ENCODE measurements around the gene STMP1. TPM values are rescaled to one million over a fixed set of nuclear protein-coding genes. Genes with fewer than 3 reads are reported as not detected.

Gene STMP1
- total RNA-seq, 1 donor from 2014 or later, result 63.3 TPM

DNA sequence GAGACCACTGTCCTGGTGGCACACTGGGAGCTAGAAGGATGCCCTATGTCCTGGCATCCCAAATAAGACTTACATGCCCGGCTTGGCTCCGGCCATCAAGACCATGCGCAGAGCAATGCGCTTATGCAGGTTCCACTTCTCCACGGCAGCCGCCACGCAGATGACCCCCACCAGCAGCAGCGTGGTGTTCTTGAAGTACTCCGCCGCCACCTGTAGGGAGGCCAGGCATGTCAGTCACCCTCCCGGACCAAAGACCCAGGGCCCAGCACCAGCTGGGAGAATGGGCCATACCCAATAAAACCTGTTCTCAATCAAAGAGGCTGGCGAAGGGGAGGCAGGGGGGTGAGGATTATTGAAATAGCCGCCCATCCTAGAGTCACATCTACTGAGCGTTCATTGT lies 45.7 kb downstream of the STMP1 start:
- H3K9me3 Mint-ChIP-seq (ENCODE audit: low read depth), result no peaks in the 10 kb centered on the region
- no peak overlapping the region for H3K27ac Mint-ChIP-seq
- peaks cover 3% of the 10 kb centered on the region for H3K27me3 Mint-ChIP-seq
- H3K36me3 Mint-ChIP-seq (ENCODE audit: insufficient read depth), result no peaks in the 10 kb centered on the region
- no peak overlapping the region for H3K4me3 Mint-ChIP-seq (ENCODE audit: low read depth)
- TF ChIP-seq, protein P1, sequence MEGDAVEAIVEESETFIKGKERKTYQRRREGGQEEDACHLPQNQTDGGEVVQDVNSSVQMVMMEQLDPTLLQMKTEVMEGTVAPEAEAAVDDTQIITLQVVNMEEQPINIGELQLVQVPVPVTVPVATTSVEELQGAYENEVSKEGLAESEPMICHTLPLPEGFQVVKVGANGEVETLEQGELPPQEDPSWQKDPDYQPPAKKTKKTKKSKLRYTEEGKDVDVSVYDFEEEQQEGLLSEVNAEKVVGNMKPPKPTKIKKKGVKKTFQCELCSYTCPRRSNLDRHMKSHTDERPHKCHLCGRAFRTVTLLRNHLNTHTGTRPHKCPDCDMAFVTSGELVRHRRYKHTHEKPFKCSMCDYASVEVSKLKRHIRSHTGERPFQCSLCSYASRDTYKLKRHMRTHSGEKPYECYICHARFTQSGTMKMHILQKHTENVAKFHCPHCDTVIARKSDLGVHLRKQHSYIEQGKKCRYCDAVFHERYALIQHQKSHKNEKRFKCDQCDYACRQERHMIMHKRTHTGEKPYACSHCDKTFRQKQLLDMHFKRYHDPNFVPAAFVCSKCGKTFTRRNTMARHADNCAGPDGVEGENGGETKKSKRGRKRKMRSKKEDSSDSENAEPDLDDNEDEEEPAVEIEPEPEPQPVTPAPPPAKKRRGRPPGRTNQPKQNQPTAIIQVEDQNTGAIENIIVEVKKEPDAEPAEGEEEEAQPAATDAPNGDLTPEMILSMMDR (IDR thresholded peaks at IDR 0.05; ENCODE audit: unreplicated experiment), result no peak
- H3K4me1 Mint-ChIP-seq (ENCODE audit: low read depth), result no peaks in the 10 kb centered on the region
- no peak for DNase-seq (ENCODE audit: low spot score, unreplicated experiment)

DNA sequence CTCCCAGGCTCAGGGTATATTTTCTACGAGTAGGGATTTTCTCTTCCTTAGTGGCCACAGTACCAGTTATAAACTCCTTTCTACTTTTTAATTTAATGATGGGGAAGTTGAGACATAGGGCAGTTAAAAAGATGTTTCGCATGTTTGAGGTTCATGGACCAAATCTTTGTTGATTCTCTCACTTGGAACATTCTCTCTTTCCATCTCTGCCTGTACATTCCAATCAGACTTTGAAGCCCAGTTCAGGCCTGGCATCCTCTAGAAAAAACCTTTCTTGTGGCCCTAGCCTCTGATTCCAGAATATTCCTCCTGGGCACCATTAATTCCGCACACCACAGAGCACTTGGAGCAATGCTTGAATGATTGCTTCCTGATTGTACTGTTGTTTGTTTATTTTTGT lies 47.2 kb downstream of the STMP1 start:
- peaks cover 3% of the 10 kb centered on the region for H3K27me3 Mint-ChIP-seq
- TF ChIP-seq, protein P1 (IDR thresholded peaks at IDR 0.05; ENCODE audit: unreplicated experiment), result no peak
- DNase-seq (ENCODE audit: low spot score, unreplicated experiment), result no peak
- H3K9me3 Mint-ChIP-seq (ENCODE audit: low read depth), result no peaks in the 10 kb centered on the region
- H3K27ac Mint-ChIP-seq, result no peak overlapping the region
- no peaks in the 10 kb centered on the region for H3K36me3 Mint-ChIP-seq (ENCODE audit: insufficient read depth)
- H3K4me1 Mint-ChIP-seq (ENCODE audit: low read depth), result no peaks in the 10 kb centered on the region
- H3K4me3 Mint-ChIP-seq (ENCODE audit: low read depth), result no peak overlapping the region

DNA sequence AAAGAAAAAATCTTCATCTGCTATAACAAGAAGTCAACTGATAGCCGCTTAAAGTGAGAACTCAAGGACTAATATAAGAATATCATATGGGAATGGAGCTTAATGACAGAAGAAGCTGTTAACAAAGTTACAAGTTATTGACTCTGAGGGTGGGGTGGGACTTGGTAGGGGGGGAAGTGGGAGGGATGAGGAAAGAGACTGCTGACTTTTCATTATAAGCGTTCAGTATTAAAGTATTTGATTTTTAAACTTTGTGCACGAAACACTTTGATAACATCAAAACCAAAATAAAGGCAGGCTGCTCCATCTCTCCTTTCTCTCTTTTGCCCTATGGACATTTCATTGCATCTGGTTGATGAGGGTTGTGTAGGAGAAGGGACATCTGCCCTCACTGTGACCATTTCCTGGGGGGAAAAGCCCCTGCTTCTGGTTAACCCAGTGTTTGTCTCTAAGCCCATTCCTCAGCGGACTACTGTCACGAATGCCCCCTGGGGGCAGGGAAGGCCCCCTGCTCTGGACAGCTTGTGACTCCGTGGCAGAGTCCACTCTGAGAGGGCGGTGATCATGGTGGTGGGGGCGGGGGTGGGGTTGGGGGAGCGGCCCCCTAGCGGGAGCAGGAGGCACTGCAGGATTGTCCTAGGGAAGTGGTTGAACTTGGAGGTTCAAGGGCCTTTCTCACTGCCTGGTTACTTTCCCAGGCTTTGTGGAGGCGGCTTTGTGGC lies 48.3 kb downstream of the STMP1 start:
- TF ChIP-seq, protein P1 (IDR thresholded peaks at IDR 0.05; ENCODE audit: unreplicated experiment), result peak; percentile 67
- Mint-ChIP-seq H3K4me1 (ENCODE audit: low read depth) (no peaks in the 10 kb centered on the region), H3K4me3 (ENCODE audit: low read depth) (no peak overlapping the region), H3K36me3 (ENCODE audit: insufficient read depth) (no peaks in the 10 kb centered on the region), H3K9me3 (ENCODE audit: low read depth) (no peaks in the 10 kb centered on the region), H3K27ac (no peak overlapping the region), H3K27me3 (peaks cover 3% of the 10 kb centered on the region)
- DNase-seq (ENCODE audit: low spot score, unreplicated experiment), result no peak

DNA sequence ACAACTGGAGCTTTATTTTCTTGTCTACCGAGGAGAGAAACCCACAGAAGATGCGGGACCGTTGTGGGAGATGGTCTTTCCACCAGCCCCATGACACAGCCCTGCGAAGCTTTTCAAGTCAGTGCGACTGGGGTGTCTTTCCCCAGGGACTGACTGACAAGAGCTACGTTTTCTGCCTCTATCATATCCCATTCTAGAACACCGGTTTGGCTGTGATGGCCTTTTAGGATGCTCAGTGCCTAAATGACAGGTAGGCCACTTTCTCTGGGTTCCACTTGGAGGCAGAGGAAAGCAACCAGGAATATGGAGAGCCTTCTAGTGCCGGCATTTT lies 48.8 kb downstream of the STMP1 start:
- DNase-seq (ENCODE audit: low spot score, unreplicated experiment), result no peak

GRCh38 chr7:135712182-135712782 lies 50.0 kb downstream of the STMP1 start:
- TF ChIP-seq, protein P1 (IDR thresholded peaks at IDR 0.05; ENCODE audit: unreplicated experiment), result no peak
- Mint-ChIP-seq H3K4me1 (ENCODE audit: low read depth) (no peaks in the 10 kb centered on the region), H3K27ac (no peak overlapping the region), H3K36me3 (ENCODE audit: insufficient read depth) (no peaks in the 10 kb centered on the region), H3K27me3 (peaks cover 3% of the 10 kb centered on the region), H3K9me3 (ENCODE audit: low read depth) (no peaks in the 10 kb centered on the region), H3K4me3 (ENCODE audit: low read depth) (no peak overlapping the region)
- no peak for DNase-seq (ENCODE audit: low spot score, unreplicated experiment)

More for the DNA sequence above, 48.8 kb downstream of the STMP1 start:
- H3K27me3 Mint-ChIP-seq, result peaks cover 3% of the 10 kb centered on the region
- H3K36me3 Mint-ChIP-seq (ENCODE audit: insufficient read depth), result no peaks in the 10 kb centered on the region
- TF ChIP-seq, protein P1 (IDR thresholded peaks at IDR 0.05; ENCODE audit: unreplicated experiment), result no peak
- H3K9me3 Mint-ChIP-seq (ENCODE audit: low read depth), result no peaks in the 10 kb centered on the region
- H3K27ac Mint-ChIP-seq, result no peak overlapping the region
- H3K4me1 Mint-ChIP-seq (ENCODE audit: low read depth), result no peaks in the 10 kb centered on the region
- no peak overlapping the region for H3K4me3 Mint-ChIP-seq (ENCODE audit: low read depth)
